Hypothalamus (tissue), 51 donors: Measurements from ENCODE around the gene LIFR.
A peak's percentile ranks its signal among the peaks of the same experiment; 100 is the strongest.

Source experiments
- DNase-seq, 51 donors: peaks; one replicate each; lab custom pipeline; 2025; lab: John Stamatoyannopoulos, UW

Gene LIFR

DNA sequence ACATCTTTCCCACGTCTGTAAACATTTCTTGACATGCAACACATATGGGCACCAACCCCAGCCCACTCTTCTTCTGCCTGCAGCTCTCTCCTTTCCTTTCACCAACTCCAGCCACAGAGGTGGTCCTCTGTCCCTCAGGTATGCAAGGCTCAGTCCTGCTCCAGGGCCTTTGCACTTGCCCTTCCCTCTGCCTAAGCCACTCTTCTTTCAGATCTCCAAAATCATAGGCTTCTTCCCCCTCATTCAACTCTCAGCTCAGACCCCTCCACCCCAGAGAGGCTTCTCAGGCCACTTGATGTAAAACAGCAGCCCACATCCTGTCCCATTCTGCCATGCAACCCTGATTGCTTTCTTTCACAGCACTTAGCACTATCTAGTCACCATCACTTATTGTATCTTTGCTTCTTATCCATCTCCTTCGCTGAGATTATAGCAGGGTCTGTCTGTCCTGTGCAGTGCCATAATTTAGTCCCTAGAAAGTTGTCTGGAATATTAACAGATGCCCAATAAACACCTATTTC lies 3.4 kb downstream of the LIFR start:
- DNase-seq = no peak

DNA sequence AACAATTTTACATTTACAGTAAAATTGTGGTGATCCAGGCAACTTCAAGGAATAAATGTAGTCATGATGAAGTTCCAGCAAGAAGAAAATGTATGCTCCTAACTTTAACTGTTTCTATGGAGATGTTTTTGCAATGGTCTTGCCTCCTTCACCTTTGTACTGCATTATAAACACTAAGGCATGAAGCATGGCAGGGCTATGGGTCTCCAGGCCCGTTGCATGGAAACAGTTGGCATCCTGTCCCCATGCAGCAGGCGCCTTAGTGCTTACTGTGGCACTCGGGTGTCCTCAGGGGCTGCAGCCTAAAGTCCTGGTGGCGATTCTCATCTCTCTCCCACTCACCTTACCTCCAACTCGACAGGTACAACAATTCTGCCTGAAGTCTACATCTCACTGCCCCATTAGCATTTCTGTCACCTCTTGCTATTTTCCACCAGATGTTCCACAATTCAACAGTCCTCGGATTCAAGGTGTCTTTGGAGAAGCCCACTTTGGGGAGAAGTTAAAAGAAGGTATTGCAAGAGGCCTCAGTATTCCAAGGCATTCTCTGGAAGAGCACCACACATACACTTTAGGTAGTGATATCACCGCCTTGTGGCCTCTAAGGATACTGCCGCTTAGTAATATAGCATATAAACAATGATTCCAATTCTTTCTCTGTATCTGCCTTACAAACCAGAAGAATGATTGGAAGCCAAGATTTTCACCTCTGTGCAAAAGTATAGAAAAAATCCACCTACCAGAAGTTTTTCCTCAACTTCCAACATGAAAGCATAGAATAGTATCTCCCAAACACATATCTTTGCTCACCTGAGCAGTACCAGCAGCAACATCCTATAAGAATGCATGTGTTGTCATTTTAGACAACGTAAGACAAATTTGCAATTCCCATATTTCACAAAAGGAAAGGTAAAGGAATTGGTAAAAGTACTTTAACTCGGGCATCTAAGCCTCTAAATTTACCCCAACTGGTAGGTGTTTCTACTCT lies 5.1 kb downstream of the LIFR start:
- peak in 7 of 51 donors; percentile 7 to 42 (median 18) for DNase-seq

DNA sequence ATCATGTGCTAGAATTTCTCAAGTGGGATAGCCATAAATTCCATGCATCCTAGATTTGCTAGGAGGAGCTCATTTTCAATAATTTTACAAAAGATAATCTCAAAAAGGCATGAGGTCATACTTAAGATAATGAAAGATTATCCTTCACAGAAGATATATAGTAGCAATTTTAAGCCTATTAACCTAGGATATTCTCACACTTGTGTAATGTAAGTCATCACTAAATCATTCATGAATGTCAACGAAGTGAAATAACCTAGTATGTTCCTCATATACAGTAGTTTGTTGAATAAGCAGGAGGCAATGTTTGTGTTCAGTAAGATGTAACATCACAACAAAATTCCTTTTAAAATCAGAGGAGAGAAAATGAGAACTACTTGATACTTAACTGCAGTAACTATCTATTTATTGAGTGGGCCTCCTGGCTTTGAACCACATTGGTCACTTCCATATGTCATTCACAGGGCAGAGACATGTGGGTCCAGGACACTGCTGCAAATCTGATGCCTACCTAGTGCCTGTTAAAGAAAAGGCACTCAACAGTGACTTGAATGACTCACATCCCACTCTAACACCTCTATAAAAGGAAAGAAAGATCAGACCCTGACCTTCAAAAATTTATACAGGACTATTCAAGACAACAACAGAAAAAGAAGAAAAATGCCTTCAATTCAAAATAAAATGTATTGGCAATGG lies 8.2 kb downstream of the LIFR start:
- no peak for DNase-seq

DNA sequence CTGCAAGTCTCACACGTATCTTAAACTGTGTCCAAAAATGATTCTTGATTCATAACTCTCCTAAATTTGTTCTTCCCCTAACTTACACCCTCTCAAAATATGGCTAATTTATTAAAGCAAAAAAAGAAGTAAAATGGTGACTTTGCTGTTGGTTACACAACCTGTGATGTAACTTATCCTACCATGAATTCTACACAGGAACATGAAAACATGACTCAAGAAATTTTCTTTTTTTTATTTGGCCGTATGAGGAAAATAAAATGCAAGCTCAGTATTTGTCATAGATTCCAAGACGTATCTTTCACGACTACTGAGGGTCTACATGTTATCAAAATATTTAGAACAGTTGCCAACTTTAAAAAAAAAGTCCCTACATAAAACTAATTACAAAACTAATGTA lies 9.2 kb downstream of the LIFR start:
- no peak for DNase-seq

DNA sequence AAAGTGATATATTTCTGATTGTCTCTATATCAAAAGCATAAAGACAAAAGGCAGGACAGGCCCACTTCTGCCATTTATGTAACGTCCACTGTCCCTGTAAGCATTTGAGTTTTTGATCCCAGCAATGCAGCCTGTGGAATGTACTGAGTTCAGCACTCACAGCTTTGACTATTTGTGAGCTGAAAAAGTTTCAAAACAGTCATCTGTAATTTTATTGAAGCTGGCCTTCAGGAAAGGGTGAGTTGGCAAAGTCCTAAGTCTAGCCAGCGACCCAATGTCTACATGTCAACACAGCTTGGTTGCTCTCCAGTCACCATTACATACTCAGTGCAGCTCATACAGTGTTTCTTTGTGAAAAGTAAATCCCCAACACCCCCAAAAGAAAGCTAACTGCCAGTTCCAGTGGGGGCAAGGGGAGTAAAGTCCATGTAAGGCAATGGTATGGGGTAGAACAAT lies 9.7 kb downstream of the LIFR start:
- DNase-seq = no peak

DNA sequence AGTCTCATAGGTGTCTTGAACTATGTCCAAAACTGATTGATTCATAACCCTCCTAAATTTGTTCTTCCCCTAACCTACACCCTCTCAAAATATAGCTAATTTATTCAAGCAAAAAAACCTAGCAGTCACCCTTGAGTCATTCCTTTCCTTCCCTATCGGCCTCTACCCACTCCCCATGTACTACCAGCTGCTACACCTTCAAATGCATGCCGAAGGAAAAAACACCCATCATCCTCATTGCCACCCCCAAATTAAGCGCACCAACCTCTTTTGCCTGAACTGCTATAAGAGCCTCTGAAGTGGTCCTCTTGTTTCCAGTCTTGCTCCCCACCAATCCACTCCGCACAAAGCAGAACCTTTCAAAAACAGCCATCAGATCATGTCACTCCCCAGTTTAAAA lies 12.6 kb downstream of the LIFR start:
- no peak for DNase-seq

DNA sequence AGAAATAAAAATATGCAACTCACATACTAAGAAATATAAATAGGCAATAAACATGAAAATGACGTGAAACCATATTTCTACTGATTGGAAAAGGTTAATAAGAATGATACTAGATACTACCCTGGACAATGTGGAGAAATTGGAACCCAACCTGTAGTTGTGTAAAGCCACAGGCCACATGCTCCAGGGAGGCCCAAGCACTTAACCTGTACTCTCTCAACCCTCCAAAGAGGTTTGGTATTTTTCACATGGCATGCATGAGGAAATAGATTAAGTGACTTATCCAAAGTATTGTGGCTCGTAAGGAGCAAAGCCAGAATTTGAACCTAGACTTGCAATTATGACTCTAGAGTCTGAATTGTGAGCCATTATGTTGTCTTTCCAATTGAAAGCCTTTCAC lies 13.4 kb downstream of the LIFR start:
- no peak for DNase-seq

DNA sequence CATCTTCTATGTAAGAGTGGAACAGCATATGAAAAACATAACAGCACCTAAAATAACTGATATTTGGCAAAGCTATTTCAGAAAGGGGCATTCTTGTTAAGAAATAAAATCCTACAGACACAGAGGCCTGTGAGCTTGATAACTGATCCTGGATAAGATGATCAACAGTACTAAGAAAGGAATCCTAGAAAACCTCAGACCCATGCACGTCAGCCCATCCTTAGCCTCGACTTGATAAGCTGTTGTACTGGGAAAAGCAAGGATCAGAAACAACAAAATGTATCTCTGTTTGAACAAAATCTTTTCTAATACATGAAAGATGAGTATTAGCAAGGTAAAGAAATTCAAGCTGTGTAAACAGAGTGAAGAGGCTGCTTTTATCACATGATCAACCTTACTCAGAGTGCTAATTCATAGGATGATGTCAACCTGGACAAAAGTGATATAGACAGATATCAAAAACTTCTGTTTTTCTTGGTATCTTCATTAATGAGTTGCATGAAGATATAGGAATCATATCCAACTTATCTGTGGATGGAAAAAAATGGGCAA lies 15.2 kb downstream of the LIFR start:
- DNase-seq = no peak

DNA sequence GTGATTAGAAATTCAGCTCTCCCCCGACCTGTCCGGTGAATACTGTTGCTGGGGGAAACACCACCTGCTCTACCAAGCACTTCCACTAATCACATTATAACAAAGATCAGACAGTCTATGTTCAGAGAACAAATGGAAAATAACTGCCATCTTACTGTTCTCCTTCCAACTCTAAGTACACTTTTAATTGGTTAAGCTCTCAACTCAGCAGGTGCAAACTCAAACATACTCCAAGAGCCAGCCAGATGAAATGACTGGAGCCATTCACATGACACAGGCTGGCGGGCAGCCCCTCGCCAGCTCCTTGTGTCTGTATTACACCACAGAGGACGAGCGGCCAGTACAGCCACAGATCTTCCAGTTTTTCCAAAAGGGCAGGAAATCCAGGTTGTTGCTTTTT lies 16.1 kb downstream of the LIFR start:
- peak in 30 of 51 donors; percentile 5 to 68 (median 41) for DNase-seq

DNA sequence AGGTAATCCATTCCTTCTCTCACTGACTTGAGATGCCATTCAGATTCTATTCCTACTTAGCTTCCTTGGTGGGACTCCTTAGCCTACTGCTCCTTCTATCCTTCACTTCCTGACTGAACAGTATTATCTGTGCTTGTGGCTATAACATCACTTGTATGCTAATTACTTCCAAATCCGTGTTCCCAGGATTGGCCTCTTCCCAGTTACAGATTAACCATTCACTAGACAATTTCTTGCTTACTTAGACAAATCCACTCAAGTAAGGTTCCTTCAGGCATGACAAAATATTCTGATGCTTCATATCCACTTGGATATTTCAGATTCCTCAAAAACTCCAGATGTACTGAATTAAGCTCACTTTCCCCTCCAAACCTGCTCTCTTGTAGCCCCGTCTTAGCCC lies 18.3 kb downstream of the LIFR start:
- no peak for DNase-seq

DNA sequence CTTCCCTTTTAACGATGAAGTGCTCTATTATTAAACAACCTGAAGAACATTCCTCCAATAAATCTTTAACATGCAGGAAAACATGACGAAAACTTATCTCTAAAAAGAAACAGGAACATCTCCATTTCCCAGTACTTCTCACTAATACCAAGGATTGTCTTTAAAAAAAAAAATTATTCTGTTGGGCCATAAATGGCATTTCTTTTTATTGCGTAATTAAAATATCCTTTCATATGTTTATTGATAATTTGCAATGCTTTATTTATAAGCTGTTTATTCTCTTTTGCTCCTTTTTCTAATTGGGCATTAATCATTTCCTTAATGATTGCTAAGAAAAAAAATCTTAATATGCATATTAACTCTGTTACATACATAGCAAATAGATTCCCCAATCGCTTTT lies 18.9 kb downstream of the LIFR start:
- no peak for DNase-seq

DNA sequence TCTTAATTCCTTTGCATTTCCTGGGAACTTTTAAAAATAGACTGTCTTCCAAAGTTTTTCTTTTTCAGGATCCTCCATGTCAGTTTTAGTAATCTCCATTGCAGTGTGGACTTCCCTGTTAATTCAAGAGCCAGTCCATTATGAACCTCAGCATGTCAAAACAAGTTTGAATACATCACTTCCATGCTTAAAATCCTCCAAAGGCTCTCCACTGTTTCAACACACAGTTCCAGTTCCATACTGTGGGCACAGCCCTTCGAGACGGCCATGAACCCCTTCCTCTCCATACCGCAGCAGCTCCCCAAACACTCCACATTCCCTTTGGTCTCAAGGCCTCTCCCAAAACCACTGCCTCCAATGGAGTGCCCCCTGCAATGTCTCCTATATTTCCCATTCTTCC lies 19.5 kb downstream of the LIFR start:
- no peak for DNase-seq

DNA sequence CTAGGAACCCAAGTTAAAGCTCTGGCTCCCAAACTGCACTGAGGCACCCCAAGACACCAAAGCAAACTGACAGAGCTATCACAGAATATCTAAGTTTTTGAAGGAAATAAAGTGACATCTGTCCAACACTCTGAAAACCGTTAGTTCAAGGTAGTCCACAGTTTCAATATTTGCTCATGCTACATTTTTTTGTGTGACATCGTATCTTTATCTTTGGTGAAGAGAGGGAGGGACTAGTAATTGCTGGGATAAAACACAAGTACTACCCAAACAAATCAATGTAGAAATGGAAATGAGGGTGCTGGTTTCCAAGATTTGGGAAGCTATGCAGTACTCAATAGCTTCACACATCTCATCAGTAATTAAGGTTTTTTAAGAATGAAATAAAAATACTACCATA lies 20.6 kb downstream of the LIFR start:
- DNase-seq = no peak

DNA sequence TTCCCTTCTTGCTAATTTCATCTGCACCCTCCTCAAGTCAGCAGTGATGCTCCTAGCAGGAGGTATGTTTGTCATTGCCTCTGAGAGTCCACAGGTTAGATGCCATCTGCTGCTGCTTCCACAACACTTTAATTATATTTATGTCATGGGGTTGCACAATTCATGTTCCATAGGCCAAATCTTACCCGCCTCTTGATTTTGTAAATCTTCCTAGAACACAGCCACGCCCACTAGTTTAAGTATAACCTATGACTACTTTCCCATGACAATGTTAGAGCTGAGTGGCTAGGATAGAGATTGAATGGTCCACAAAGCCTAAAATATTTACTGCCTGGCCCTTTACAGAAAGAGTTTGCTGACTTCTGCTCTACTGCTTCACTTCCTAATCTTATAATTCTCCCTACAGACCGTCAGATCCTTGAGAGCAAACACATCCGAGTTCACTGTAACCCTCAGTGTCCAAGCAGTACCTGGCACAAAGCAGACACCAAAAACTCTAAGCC lies 21.1 kb downstream of the LIFR start:
- no peak for DNase-seq

DNA sequence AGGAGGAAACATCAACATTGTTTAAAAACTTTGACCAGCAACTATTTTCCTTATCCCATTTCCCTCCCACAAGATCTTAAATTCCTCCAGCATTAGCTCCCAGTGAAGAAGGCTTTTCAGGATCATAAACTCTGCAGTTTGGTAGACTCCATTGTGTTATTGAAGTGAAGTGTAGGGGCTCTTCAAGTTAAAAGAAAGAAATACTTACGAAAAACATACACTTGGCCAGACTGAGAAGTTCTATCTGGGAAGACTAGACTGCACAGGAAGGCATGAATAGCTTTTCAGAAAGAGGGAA lies 22.3 kb downstream of the LIFR start:
- no peak for DNase-seq

DNA sequence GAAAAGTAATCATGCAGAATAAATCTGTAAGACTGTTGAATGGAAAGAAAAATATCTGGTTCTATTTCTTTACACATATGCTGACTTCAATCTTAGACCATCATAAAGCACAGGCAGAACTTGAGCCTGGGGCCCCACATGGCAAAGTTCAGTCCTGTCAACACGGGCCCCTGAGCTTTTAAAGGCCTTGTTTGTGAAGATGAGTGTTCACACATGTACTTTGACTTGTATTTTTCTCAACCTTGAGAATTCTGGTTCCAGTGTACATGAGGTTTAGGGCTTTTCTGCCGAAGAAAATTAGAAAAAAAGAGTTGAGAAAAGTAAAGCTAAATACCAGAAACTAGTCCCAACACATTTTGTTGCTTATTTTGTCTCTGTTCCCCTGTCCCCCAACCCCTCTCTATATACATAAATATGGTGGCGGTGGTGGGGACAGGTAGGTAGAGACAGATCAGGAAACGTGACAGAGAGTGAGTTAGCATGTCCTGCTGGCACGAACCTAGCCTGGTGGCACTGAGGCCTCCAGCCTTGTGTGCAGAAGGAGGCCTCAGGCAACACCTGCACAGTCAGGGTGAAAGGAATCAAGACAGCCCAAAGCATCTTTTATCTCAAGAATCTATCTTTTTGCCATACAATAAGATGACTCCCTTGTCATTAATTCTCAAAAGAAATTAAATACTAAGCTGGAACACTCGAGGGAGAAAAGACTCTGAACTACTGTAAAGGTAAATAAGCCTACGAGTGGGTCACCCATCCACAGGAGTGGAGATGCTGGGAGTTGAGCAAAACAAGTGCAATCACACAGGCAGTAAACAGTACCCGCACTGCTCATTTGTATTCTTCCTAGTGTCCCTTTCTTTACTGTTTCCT lies 22.9 kb downstream of the LIFR start:
- no peak for DNase-seq

DNA sequence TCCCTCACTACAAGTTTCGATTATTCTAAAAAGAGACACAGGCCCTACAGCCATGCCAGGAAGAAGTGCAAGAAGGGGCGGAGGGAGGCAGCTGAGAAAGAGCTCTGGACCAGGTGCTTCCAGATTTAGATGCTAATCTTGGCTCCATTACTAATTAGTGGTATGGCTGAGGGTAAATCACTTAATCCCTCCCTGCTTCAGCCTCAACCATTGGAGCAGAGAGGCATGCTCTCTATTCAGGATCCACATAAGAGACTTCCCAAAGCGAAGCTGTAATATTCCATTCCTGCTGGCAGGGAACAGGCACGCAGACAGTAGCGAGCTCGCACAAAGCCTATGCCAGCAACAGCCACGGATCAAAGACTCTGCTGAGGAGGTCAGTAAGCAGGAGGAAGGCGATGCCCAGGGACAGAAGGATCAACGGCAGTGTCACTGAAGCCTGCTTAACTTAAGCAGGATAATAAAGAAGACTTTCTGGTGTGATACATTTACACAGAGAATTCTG lies 24.2 kb downstream of the LIFR start:
- peak in 13 of 51 donors; percentile 13 to 40 (median 28) for DNase-seq

DNA sequence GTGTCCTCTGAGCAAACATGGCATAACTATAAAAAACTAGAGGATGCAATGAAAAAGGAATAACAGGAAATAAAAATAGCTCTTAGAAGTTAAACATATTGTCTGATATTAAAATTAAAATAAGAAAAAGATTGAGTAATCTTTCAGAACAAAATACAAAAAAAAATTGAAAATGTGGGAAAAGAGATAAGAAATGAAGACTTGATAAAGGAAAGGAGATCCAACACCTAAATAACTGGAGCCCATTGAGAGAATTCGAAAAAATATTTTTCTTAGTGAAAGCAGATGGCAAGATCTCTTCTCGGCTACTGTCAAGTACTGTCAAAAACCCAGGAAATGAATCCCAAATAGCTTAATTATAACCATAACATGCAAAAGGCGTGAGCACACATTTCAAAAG lies 24.9 kb downstream of the LIFR start:
- no peak for DNase-seq

DNA sequence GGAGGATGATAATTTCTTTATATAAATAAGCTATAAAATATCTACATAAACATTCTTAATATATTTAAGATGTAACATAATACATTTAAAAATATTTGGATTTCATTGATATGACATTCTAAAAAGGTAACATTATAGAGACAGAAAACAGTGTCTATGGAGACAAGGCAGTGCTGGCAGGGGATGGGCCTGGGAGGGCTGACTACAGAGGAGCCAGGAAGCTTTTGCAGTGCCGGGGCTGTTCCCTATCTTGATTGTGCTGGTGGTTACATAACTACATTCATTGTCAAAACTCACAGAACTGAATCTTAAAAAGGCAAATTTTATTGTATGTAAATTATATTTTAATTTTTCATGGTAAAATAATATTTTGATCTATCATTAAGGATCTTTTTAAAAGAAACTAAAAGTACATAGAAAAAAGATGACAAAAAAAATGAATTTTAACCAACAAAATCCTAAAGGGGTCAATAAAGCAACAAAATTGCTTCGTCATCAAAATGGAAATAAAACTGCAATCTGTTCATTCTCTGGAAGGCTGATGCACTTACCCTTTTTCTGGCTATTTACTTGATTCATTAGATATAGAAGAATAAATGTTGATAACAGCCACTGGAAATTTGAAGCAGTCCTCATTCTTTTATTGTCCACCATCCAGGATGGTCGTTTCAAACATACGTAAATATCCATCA lies 26.3 kb downstream of the LIFR start:
- peak in 8 of 51 donors; percentile 7 to 41 (median 20) for DNase-seq
